Choroid plexus epithelial cell (primary cell): ENCODE measurements around the gene PLXNB1.
"Not testable (repeated sequence)": the region's sequence is repeated elsewhere in the genome, so short reads cannot be mapped to it uniquely, and the experiment has no call there.

Experiments
- DNase-seq: peaks from one replicate; pipeline ENCODE4 v3.0.0-alpha.2; 2010; ENCODE audit warnings: low read depth
- H3K4me3 ChIP-seq: 2 replicates; pipeline ENCODE4 v1.5.1; 2011; ENCODE audit warnings: low read depth, mild to moderate bottlenecking, control low read depth, low read length, moderate library complexity
- TF ChIP-seq, protein P1 (sequence below): conservative IDR thresholded peaks from 2 replicates; pipeline ENCODE4 v1.5.1; 2011; ENCODE audit warnings: low read depth, mild to moderate bottlenecking, control low read depth, inconsistent platforms, low read length, moderate library complexity

The PLXNB1 gene

DNA sequence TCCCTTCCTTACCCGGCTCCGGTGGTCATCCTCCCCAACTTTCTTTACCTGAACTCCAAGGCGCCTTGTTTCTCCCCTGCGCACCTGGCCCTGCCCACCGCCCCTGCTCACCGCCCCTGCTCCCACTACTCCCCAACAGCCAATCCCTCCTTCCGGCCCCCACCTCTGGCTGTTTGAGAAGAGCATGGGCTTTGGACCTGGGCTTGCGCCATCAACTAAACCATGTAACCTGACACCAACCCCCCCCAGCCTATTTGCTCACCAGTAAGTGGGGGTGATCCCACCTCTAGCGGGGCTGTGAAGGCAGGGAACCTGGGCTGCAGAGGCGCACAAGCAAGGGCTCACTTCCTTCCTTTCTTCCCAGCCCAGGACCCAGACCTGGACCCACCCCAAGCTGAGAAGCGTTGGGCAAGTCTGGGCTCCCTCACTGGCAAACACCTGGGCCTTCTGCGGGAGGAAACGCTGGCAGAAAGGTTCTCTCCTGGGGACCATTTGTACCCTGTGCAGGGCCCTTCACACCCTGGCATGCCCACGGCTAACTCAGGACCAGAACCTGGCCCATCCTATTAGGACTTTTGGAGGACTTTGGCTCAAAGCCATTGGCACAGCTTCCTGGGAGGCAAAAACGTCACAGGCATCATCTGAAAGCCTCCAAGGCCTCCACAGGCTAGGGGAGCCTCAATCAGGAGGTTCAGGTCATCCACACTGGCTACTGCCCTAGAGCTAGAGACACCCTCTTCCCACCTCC, at the start of gene PLXNB1:
Gene PLXNB1 (minus strand): TSS at position 127 of the 748 bp plus-strand sequence. CDS start 5,475 bp downstream, outside the sequence.
- TF ChIP-seq, protein P1, sequence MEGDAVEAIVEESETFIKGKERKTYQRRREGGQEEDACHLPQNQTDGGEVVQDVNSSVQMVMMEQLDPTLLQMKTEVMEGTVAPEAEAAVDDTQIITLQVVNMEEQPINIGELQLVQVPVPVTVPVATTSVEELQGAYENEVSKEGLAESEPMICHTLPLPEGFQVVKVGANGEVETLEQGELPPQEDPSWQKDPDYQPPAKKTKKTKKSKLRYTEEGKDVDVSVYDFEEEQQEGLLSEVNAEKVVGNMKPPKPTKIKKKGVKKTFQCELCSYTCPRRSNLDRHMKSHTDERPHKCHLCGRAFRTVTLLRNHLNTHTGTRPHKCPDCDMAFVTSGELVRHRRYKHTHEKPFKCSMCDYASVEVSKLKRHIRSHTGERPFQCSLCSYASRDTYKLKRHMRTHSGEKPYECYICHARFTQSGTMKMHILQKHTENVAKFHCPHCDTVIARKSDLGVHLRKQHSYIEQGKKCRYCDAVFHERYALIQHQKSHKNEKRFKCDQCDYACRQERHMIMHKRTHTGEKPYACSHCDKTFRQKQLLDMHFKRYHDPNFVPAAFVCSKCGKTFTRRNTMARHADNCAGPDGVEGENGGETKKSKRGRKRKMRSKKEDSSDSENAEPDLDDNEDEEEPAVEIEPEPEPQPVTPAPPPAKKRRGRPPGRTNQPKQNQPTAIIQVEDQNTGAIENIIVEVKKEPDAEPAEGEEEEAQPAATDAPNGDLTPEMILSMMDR, result no peak
- peak within 1 kb of the TSS; percentile 69 for H3K4me3 ChIP-seq
- peak; percentile 78 for DNase-seq

- no peak overlapping the region for H3K4me3 ChIP-seq
- TF ChIP-seq, protein P1, result no peak
- DNase-seq, result no peak
Measured at GRCh38 chr3:48478626-48479555, 49.0 kb upstream of the PLXNB1 start.

DNA sequence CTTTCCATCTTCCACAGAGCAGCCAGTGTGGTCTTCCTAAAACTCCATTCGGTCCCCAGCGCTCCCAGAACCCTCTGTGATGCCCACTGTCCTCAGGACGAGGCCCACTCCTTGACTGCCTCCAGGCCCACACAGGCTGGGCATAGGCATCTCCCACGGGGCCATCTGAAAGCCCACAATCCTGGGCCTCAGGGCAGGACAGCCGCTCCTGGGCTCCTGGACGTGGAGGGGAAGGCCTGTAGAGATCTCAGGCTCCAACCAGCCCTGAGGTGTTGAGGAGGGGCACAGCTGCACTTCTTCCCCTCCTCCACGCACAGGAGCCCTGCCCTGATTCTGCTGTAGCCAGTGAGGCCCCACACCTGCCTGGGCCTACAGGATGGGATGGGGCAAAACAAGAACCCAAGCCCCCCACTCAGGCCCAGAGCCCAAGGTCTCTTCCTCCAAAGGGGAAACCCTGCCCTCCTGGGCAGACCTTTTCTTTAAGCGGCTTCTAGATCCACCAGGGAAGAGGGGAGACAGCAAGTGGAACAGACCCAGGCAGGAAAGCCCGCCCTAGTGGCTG, 48.2 kb upstream of the PLXNB1 start:
- TF ChIP-seq, protein P1, result no peak
- H3K4me3 ChIP-seq, result no peak overlapping the region
- DNase-seq, result no peak

DNA sequence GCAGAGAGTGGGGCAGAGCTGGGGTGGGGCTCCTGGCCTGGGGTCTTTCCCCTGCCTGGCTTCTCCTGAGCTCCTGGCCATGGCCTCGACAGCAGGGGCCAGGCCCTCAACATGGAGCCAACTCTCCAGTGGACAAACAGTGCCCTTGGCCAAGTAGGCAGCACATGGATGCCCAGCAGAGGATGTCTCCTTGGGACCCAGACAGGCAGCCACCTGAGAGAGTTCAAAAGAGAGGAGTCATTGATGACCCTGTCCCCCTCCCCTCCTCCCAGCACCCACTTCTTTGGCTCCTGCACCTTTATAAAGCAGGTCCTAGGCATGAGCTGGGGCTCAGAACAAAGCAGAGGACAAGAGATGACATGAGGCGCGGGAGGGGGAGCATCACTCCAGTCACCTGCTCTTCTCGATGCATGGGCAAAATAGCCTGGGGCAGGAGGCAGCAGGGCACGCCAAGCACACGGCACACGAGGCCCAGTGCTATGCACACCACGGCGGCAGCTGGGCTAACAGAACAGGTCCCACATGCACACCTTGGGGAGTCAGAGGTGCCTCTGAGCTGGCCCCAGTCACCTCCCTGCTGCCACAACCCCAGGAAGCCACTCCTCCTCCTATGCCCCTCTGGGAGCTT, 46.7 kb upstream of the PLXNB1 start:
- TF ChIP-seq, protein P1, result no peak
- DNase-seq, result no peak
- no peak overlapping the region for H3K4me3 ChIP-seq

- no peak for DNase-seq
- TF ChIP-seq, protein P1, result no peak
- no peak overlapping the region for H3K4me3 ChIP-seq
Measured at GRCh38 chr3:48475188-48475587, 45.3 kb upstream of the PLXNB1 start.

DNA sequence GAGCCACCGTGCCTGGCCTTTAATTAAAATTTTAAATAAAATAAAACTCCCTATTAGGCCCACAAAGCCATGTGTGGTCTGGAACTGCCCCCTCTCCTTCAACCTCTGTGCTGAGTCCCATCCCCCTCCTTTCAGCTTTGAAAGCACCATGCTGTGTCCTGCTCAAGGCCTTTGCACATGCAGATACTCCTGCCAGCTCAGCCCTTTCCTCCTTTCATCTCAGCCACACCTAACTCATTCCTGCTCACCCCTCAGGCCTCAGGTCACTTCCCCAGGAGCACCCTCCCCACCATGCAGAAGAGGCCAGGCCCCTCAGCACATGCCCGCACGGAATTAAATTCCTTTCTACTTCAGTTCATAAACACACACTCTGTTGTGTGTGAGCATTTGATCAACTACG, 44.7 kb upstream of the PLXNB1 start:
- DNase-seq, result peak; percentile 18
- H3K4me3 ChIP-seq, result no peak overlapping the region
- TF ChIP-seq, protein P1, result no peak

DNA sequence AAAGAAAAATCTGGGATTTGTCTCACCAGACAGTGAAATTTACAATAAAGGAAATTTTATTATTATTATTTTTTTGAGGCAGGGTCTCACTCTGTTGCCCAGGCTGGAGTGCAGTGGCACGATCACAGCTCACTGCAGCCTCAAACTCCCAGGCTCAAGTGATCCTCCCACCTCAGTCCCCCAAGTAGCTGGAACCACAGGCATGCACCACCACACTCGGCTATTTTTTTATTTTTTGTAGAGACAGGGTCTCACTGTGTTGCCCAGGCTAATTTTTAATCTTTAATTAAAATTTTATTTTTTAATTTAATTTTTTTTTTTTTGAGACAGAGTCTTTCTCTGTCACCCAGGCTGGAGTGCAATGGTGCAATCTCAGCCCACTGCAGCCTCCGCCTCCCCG, 44.1 kb upstream of the PLXNB1 start:
- DNase-seq, H3K4me3 ChIP-seq: not testable (repeated sequence)
